Activated naive CD8-positive, alpha-beta T cell (primary cell): ENCODE measurements around the gene CAPN10.
"Not testable (repeated sequence)": the region's sequence is repeated elsewhere in the genome, so short reads cannot be mapped to it uniquely, and the experiment has no call there.

ENCODE experiments used
- H3K27ac Mint-ChIP-seq: one replicate; pipeline ENCODE4 v1.8.0; 2021; ENCODE audit warnings: mixed read lengths
- H3K27me3 Mint-ChIP-seq: one replicate; pipeline ENCODE4 v1.8.0; 2021; ENCODE audit warnings: mixed read lengths
- H3K36me3 Mint-ChIP-seq: one replicate; pipeline ENCODE4 v1.8.0; 2021; ENCODE audit warnings: mixed read lengths
- H3K4me1 Mint-ChIP-seq: one replicate; pipeline ENCODE4 v1.8.0; 2021; ENCODE audit warnings: low read depth, mixed read lengths
- H3K4me3 Mint-ChIP-seq: one replicate; pipeline ENCODE4 v1.8.0; 2021; ENCODE audit warnings: mild to moderate bottlenecking, mixed read lengths
- H3K9me3 Mint-ChIP-seq: one replicate; pipeline ENCODE4 v1.8.0; 2021; ENCODE audit warnings: low read depth, mixed read lengths

Gene CAPN10

DNA sequence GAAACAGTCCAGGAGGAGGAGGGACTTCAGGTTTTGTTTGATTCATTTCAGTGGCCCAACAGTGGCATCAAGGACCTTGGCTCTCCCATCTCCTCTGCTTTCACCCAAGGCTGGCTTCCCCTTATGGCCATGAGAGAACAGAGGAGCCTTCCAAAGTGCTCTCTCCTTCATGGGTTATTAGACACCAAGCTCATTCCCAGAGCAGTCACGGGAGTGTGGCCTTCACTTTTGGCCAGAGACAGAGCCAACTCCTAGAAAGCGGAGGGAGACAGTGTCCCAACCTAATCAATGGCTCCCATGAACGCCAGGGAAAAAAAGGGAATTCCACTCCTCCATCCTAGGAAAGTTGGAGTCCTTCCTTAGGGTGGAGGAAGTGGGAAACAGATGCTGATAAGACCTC, 27.2 kb upstream of the CAPN10 start:
- peaks cover 10% of the 10 kb centered on the region for H3K36me3 Mint-ChIP-seq
- no peaks in the 10 kb centered on the region for H3K27me3 Mint-ChIP-seq
- H3K27ac Mint-ChIP-seq, result peak overlapping the region; percentile 95
- H3K9me3 Mint-ChIP-seq, result no peaks in the 10 kb centered on the region
- H3K4me1 Mint-ChIP-seq, result peaks cover 64% of the 10 kb centered on the region
- peak overlapping the region; percentile 93 for H3K4me3 Mint-ChIP-seq

DNA sequence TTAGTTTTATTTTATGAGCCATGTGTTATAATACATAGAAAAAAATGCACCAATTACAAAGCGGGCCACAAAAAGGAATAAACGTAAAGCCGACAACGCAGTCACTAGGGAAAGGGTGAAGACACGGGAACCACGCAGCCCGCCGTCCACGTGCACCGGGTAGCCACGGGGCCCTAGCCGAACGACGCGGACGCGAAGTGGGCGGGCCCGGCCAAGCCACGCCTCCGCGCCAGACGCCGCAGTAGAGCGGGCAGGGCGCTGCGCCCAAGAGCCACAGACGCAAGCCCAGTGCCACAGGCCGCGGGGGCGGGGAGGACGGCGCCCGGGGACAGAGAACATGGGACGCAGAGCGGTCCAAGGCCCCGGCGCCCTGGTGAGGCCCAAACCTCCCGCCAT, 26.5 kb upstream of the CAPN10 start, which contains the start of gene DUSP28:
Gene DUSP28 (plus strand): TSS at position 274 of the 396 bp plus-strand sequence. CDS start 328 bp downstream, outside the sequence.
- Mint-ChIP-seq H3K36me3 (peaks cover 14% of the 10 kb centered on the region), H3K27me3 (no peaks in the 10 kb centered on the region), H3K4me1 (peaks cover 69% of the 10 kb centered on the region), H3K9me3 (no peaks in the 10 kb centered on the region), H3K4me3 (peak within 1 kb of the TSS; percentile 93), H3K27ac (peak within 1 kb of the TSS; percentile 95)

DNA sequence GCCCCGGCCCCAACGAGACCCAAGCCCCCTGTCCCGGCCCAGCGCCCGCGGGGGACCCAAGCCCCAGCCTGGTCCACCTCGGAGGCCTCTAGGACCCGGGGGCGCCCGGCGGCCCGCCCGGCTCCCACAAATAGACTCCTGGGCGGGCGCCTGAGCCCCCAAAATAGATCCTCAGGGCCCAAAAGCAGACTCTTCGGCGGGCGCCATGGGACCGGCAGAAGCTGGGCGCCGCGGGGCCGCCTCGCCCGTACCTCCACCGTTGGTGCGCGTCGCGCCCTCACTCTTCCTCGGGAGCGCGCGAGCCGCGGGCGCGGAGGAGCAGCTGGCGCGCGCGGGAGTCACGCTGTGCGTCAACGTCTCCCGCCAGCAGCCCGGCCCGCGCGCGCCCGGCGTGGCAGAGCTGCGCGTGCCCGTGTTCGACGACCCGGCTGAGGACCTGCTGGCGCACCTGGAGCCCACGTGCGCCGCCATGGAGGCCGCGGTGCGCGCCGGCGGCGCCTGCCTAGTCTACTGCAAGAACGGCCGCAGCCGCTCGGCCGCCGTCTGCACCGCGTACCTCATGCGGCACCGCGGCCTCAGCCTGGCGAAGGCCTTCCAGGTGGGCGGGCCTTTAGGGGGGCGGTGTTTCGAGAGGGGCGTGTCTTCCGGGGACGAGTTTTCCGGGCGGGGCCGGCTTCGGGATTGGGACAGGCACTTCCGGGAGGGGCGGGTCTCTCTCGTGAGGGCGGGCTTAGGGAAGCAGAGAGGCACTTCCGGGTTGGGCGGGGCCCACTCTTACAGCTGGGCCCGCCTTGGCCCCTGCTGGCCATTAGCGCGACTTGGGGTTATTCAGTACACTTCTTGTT, 25.8 kb upstream of the CAPN10 start:
- no peaks in the 10 kb centered on the region for H3K27me3 Mint-ChIP-seq
- H3K4me3 Mint-ChIP-seq, result peak overlapping the region; percentile 90
- H3K9me3 Mint-ChIP-seq, result no peaks in the 10 kb centered on the region
- H3K4me1 Mint-ChIP-seq, result peaks cover 73% of the 10 kb centered on the region
- H3K27ac Mint-ChIP-seq, result peak overlapping the region; percentile 88
- H3K36me3 Mint-ChIP-seq, result peaks cover 14% of the 10 kb centered on the region

DNA sequence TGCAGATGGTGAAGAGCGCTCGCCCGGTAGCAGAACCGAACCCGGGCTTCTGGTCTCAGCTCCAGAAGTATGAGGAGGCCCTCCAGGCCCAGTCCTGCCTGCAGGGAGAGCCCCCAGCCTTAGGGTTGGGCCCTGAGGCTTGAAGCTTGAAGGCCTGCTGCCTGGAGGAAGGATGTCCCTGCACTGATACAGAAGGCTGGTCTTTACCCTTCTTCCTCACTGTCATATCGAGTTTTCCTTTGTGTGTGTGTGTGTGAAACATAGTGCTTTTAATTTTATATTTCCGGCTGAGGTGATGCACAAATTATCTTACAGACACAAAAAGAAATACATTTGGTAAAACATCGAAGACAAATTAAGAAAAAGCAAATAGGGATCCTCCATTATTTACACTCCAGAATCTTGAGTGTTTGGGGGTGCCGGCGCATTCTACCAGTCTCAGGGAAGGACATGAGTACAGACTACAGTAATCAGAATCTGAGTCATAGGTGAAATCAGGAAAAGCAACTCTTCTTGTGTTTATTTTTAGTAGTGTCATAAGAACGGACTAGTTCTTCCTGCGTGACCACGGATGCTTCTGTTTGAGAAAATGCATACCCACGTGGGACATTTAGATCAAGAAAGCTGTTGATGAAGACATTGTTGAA, 25.1 kb upstream of the CAPN10 start:
- Mint-ChIP-seq H3K27ac (peak overlapping the region; percentile 88), H3K36me3 (peaks cover 14% of the 10 kb centered on the region), H3K4me3 (peak overlapping the region; percentile 90), H3K4me1 (peaks cover 72% of the 10 kb centered on the region), H3K27me3 (no peaks in the 10 kb centered on the region), H3K9me3 (no peaks in the 10 kb centered on the region)

DNA sequence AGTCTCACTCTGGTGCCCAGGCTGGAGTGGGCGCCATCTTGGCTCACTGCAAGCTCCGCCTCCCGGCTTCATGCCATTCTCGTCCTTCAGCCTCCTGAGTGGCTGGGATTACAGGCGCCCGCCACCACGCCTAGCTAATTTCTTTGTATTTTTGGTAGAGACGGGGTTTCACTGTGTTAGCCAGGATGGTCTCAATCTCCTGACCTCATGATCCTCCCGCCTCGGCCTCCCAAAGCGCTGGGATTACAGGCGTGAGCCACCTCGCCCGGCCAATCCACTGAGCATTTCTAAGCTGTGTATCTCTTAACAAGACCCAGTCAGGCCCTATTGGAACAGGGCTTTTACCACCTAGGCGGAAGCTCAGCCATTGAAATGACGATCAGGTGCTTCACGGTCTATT, 23.3 kb upstream of the CAPN10 start:
- not testable (repeated sequence) for H3K9me3 Mint-ChIP-seq, H3K27me3 Mint-ChIP-seq, H3K27ac Mint-ChIP-seq
- H3K4me1 Mint-ChIP-seq, result peaks cover 74% of the 10 kb centered on the region
- H3K4me3 Mint-ChIP-seq, result peak overlapping the region; percentile 88
- peaks cover 13% of the 10 kb centered on the region for H3K36me3 Mint-ChIP-seq

DNA sequence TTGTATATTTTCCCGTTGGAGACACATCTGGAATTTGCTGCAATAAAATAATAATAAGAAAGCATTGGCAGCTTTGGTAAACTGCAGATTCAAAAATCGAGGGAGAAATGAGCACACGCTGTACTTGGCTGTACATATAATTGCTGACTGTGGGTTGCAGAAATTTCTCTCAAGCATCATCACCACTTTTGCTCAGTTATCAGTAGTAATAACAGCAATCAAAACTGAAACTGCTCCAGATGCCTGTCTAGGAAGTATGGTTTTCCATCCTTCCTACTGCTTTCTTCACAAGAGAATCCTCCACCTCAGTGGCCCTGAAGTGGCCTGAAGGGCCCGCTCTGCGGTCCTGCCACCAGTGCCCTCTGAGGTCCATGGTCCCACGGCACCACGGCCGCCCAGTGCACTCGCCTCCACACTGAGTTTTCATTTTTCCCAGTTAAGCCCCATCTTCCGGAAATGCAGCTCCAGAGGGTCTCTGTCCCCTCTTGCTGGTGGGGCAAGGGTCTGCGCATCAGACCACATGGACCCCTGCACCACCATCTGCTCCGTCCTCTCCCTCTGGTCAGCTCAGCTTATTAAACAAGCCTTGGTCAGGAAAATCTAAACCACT, 22.5 kb upstream of the CAPN10 start:
- peaks cover 9% of the 10 kb centered on the region for H3K36me3 Mint-ChIP-seq
- H3K4me3 Mint-ChIP-seq, result peak overlapping the region; percentile 88
- H3K4me1 Mint-ChIP-seq, result peaks cover 66% of the 10 kb centered on the region
- peak overlapping the region; percentile 97 for H3K27ac Mint-ChIP-seq
- H3K27me3 Mint-ChIP-seq, result no peaks in the 10 kb centered on the region
- H3K9me3 Mint-ChIP-seq, result no peaks in the 10 kb centered on the region

DNA sequence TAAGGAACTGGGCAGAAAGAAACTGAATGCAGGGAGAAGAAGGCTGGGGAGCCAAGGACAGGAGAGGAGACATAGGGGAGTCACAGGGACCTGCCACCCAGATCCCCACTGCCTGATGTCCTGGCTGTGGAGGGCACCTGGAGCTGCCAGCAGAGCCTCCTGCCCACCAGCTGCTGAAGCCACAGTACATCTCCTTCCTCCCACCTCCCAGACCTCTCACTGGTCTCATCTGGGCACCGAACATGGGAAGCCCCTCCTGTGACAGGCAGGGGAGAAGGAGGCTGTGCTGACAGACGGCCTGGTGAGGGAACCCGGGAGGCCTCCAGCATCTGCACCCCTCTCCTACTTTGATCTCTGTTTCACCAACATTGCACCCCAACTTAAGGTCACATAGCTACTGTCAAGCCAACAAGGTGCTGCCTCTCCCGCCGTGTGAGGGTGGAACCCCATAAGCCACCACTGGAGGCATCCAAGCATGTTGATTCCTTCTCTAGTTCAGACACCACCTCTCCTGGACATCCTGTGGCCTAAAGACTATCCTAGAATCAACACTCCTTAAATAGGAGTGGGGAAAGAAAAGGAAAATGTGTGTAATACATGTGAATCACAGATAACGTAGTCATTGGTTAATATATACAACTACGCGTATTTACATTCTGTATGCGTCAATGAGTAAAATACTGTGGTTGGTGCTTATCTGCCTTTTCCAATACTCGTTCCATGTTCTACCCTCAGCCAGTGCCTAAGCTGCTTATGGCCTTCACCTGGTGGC, 21.8 kb upstream of the CAPN10 start:
- peaks cover 9% of the 10 kb centered on the region for H3K36me3 Mint-ChIP-seq
- peak overlapping the region; percentile 97 for H3K27ac Mint-ChIP-seq
- no peaks in the 10 kb centered on the region for H3K27me3 Mint-ChIP-seq
- no peaks in the 10 kb centered on the region for H3K9me3 Mint-ChIP-seq
- peaks cover 64% of the 10 kb centered on the region for H3K4me1 Mint-ChIP-seq
- peak overlapping the region; percentile 88 for H3K4me3 Mint-ChIP-seq

DNA sequence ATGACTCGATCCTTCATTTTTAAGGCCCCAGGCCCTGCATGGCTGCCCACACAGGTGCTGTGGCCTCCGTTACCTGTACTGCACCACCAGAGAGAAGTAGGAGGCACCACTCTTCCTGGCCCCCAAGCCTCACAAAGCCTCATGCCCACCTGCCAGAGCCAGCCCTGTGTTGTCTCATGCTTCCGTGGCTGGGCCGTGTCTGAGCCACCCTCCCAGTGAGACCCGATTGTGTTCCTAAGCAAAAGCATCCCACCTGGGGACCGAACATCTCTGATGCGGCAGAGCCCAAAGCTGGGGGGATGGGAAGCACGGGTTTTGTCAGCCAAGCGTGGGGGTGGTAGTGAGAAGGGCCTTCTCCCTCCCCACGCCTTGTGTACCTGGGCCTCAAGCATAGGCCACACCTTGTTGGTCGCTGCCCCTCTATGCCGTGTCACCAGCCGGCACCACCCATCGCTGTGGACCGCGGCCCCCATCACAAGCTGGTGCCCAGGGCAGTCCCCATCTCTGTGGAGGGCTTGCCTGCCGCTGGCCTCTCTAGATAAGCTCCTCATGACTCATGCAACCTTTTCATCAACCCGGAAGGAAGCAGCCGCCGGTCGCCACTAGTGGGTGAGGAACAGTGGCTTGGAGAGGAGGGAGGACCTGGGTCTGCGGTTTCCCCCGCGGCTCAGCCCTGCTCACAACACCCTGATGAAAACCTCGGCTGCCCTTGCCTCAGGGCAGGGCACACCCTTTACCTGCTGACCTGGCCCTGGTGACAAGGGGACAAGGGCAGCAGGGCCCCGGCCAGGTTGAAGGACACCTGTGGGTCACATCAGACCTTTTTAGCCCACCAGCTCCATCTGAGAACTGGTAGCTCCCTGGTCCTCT, 21.0 kb upstream of the CAPN10 start:
- H3K27ac Mint-ChIP-seq, result peak overlapping the region; percentile 97
- peaks cover 9% of the 10 kb centered on the region for H3K36me3 Mint-ChIP-seq
- no peaks in the 10 kb centered on the region for H3K27me3 Mint-ChIP-seq
- H3K4me3 Mint-ChIP-seq, result peak overlapping the region; percentile 88
- peaks cover 68% of the 10 kb centered on the region for H3K4me1 Mint-ChIP-seq
- no peaks in the 10 kb centered on the region for H3K9me3 Mint-ChIP-seq

DNA sequence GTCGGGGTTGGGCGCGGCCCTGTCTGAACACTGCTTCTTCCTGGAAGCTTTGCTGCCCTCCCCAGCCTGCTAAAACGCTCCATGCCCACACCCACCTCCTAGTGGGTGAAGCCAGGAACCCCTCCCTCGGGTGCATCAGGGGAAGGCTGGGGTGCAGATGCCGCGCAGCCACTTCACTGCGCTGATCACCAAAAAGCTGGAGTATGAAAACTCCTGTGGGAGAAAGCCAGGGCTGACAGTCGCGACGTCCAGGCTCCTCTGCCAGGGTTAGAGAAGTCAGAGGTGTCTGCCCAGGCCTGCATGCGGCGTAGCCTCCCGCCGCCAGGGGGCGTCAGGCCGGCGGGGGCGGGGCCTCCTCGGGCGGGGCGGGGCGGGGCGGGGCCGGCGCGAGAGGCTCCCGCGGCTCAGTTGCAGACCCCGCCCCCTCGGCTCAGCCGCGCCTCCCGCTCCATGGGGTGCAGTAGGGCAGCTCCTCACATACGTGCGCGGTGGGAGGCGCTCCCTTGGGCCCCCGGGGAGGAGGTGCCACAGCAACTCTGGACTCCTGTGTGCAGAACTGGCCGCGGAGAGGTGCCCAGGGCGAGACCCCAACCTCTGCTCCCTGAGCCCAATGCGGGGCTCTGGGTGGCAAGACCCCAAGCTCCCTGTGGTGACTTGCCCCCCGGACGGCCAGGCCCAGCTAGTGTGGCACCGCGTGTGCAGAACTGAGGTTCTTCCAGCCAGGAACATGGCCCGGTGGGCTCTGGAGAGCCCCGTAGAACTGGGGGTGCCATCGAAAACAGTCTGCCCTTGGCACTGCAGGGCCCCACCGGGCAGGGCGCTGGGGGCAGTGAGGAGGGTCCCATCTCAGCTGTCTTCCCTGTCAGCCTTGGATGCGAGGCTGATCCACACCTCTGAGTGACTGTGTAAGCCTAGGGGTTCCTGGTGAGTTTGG, 20.1 kb upstream of the CAPN10 start:
- Mint-ChIP-seq H3K36me3 (peaks cover 8% of the 10 kb centered on the region), H3K27me3 (no peaks in the 10 kb centered on the region), H3K27ac (peak overlapping the region; percentile 97), H3K4me3 (peak overlapping the region; percentile 95), H3K4me1 (peaks cover 73% of the 10 kb centered on the region), H3K9me3 (no peaks in the 10 kb centered on the region)

DNA sequence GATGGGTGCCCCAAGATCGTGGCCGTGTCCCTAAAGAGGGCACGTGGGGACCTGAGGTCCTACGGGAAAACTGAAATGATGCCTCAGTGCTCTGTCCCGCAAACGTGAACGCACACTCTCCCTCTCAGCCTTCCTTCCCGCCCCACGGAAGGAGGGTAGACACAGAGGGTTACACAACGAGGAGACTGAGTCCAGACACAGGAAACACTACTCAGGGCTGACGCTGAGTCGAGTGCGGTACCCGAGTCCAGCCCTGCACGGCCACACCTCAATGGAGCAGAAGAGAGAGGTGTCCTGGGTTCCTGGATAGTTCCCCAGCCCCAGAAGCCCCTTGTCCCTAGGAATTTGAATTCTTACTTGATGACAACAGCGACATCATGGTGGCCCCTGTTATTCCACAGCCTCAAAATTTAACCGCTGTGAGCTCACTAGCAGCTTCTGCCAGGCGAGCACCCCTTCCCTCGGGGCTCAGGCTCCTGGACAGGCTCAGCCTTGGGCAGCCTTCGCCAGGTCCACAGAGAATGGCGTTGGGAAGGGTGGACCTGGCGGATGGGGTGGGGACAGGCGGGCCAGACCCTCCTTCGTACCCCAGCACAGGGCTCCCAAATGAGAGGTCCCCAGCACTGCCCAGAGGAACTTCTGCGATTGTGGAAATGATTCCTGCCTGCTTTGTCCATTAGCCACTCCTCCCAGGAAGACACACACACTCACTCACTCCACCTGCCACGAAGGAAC, 19.2 kb upstream of the CAPN10 start:
- Mint-ChIP-seq H3K27me3 (no peaks in the 10 kb centered on the region), H3K9me3 (no peaks in the 10 kb centered on the region), H3K4me1 (peaks cover 66% of the 10 kb centered on the region), H3K36me3 (peaks cover 5% of the 10 kb centered on the region), H3K27ac (peak overlapping the region; percentile 95), H3K4me3 (peak overlapping the region; percentile 95)

DNA sequence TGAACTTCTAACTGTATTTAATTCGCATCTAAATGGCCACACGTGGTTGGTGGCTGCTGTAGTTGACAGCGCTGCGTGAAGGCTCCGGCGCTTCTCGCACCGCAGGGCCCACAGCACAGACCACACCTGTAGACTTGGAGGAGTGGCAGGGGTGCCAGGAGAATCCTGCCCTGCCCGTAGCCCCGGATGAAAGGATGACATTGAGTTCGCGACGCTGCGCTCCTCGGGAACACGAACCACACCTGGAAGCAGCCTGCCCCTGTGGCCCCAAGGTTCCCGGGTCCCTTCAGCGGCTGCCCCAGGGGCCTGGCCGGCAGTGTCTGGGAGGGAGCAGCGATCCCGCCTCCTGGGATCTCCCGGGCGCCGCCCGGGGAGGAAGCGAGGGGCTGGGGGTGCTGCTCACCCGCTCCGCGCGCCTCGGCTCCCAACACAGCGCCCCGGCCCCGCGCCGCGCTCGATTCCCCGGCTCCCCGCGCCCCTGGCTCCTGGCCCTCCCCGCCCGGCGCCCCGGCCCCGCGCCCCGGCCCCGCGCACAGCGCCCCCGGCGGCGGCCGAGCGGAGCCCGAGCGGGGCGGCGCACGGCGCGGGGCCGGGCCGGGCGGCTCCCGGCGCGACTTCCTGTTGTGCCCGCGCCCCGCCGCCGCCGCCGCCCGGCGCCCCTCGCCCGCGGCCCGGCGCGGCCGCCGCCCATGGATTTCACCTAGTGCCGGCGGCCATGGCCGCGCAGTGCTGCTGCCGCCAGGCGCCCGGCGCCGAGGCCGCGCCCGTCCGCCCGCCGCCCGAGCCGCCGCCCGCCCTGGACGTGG, 18.5 kb upstream of the CAPN10 start, which contains the start of gene RNPEPL1:
Gene RNPEPL1 (plus strand): TSS at position 613 of the 806 bp plus-strand sequence. CDS start 103 bp downstream, at position 716.
- peak within 1 kb of the TSS; percentile 95 for H3K4me3 Mint-ChIP-seq
- peaks cover 58% of the 10 kb centered on the region for H3K4me1 Mint-ChIP-seq
- H3K36me3 Mint-ChIP-seq, result peaks cover 5% of the 10 kb centered on the region
- peak within 1 kb of the TSS; percentile 95 for H3K27ac Mint-ChIP-seq
- no peaks in the 10 kb centered on the region for H3K9me3 Mint-ChIP-seq
- H3K27me3 Mint-ChIP-seq, result no peaks in the 10 kb centered on the region
